Activated CD8-positive, alpha-beta memory T cell treated with anti-CD3 and anti-CD28 coated beads, Interleukin-2, amount 10 ng/mL, durations not matched to agents 7 days and 5 days (primary cell): ENCODE results near the gene YWHAB. TPM values are rescaled to one million over a fixed set of nuclear protein-coding genes. Genes with fewer than 3 reads are reported as not detected.

Experiments used
- ATAC-seq: fragments of 150-1000 bp; cut with Tn5 transposase; one replicate; pipeline ENCODE4 v1.10.0; 2021; ENCODE audit warnings: moderate library complexity
- CTCF ChIA-PET: fragments of 350-600 bp; sonication (Branson Sonifier 250); formaldehyde crosslinking; loops from one replicate; lab custom pipeline; 2021; ENCODE audit warnings: antibody characterized with exemption; lab: Charles Lee
- DNase-seq: peaks from one replicate; pipeline ENCODE4 v3.0.0-alpha.2; 2020
- H3K27ac Mint-ChIP-seq: one replicate; pipeline ENCODE4 v1.8.0; 2021; ENCODE audit warnings: mild to moderate bottlenecking, mixed read lengths
- H3K27me3 Mint-ChIP-seq: one replicate; pipeline ENCODE4 v1.8.0; 2021; ENCODE audit warnings: mixed read lengths
- H3K36me3 Mint-ChIP-seq: one replicate; pipeline ENCODE4 v1.8.0; 2021; ENCODE audit warnings: mild to moderate bottlenecking, mixed read lengths
- H3K4me1 Mint-ChIP-seq: one replicate; pipeline ENCODE4 v1.8.0; 2021; ENCODE audit warnings: mixed read lengths
- H3K4me3 Mint-ChIP-seq: one replicate; pipeline ENCODE4 v1.8.0; 2021; ENCODE audit warnings: mild to moderate bottlenecking, moderate library complexity, mixed read lengths
- H3K9me3 Mint-ChIP-seq: one replicate; pipeline ENCODE4 v1.8.0; 2022; ENCODE audit warnings: low read depth, mixed read lengths
- total RNA-seq, 2 experiments: library from RNA; stranded (reverse); gene quantifications; one replicate each; pipeline ENCODE4 v1.2.3, GENCODE V29; 2021

Gene YWHAB
- total RNA-seq, 2 experiments from 2014 or later: 198 to 252 TPM

GRCh38 chr20:44930517-44931168, 45.1 kb downstream of the YWHAB start:
- H3K9me3 Mint-ChIP-seq: no peaks in the 10 kb centered on the region
- no peak for DNase-seq
- peaks cover 13% of the 10 kb centered on the region for H3K36me3 Mint-ChIP-seq
- no peak for ATAC-seq
- H3K4me3 Mint-ChIP-seq: no peak overlapping the region
- no peak overlapping the region for H3K27ac Mint-ChIP-seq
- no peaks in the 10 kb centered on the region for H3K4me1 Mint-ChIP-seq
- no peaks in the 10 kb centered on the region for H3K27me3 Mint-ChIP-seq
- CTCF ChIA-PET: no interaction called here

DNA sequence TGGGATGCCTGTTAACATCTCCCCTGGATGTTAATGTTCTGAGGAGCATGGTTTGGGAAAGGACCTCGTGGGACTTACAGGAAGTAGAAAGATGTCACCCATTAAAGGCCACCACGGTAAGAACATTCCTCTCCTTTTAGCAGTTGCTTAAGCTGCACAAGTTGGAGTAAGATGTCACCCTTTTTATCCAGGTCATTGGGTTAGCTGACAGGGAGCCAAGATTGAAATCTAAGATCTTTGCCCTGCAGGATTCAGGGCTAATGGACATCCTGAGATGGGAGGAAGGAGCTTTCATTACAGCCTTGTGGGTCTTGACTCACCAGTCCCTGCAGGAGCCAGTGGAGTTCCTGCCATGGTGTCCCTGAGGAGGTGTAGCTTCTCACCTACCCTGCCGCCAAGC, 46.4 kb downstream of the YWHAB start:
- Mint-ChIP-seq H3K27ac (no peak overlapping the region), H3K4me3 (no peak overlapping the region), H3K4me1 (no peaks in the 10 kb centered on the region), H3K27me3 (no peaks in the 10 kb centered on the region), H3K36me3 (peaks cover 18% of the 10 kb centered on the region), H3K9me3 (no peaks in the 10 kb centered on the region)
- CTCF ChIA-PET: interaction anchor here (1.3 kb wide), 1 partner anchor 165 kb away, joined by 3 read pairs; no protein-coding TSS in a partner anchor
- DNase-seq (no peak), ATAC-seq (no peak)

DNA sequence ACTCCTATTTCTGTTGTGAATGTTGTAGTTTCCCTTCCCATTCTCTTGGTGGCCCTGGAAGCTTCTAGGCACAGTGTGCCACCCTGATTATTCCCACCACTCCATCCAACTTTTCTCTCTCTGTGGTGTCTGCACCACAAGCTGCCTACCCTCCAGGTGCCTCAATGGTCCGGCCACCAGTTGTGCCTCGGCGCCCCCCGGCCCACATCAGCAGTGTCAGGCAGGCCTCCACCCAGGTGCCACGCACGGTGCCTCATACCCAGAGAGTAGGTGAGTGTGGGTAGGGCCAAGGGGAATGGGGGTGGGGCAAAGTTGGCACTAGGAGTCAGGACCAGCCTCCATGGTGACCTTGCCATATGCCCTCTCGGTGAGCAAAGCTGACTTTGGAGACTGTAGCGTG, 47.4 kb downstream of the YWHAB start:
- peaks cover 22% of the 10 kb centered on the region for H3K36me3 Mint-ChIP-seq
- no peaks in the 10 kb centered on the region for H3K4me1 Mint-ChIP-seq
- H3K27ac Mint-ChIP-seq: no peak overlapping the region
- no peaks in the 10 kb centered on the region for H3K9me3 Mint-ChIP-seq
- H3K4me3 Mint-ChIP-seq: no peak overlapping the region
- no peak for DNase-seq
- no peaks in the 10 kb centered on the region for H3K27me3 Mint-ChIP-seq
- CTCF ChIA-PET: interaction anchor here (1.3 kb wide), 1 partner anchor 164 kb away, joined by 3 read pairs; no protein-coding TSS in a partner anchor
- no peak for ATAC-seq

DNA sequence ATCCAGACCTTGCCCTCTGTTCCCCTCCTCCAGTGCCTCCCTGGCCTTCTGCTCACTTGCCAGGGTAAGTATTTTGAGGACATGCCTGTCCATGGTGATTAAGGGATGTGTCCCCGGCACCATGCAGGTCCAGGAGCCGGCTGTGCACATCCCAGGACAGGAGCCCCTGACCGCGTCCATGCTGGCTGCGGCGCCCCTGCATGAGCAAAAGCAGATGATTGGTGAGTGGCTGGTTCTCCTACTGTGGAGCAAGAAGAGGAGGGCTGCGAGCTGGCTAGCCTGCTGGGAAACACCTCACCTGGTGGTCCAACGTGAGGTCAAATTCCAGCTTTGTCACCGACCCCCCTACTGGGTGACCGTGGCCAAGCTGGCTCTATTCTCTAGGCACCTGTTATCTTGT, 51.0 kb downstream of the YWHAB start:
- no peaks in the 10 kb centered on the region for H3K9me3 Mint-ChIP-seq
- no peaks in the 10 kb centered on the region for H3K4me1 Mint-ChIP-seq
- peaks cover 24% of the 10 kb centered on the region for H3K36me3 Mint-ChIP-seq
- H3K4me3 Mint-ChIP-seq: no peak overlapping the region
- DNase-seq (no peak), ATAC-seq (no peak)
- CTCF ChIA-PET: interaction anchor here (1.1 to 1.6 kb wide), 2 partner anchors 10 to 15 kb away, joined by 3 to 4 read pairs; no protein-coding TSS in a partner anchor
- no peak overlapping the region for H3K27ac Mint-ChIP-seq
- no peaks in the 10 kb centered on the region for H3K27me3 Mint-ChIP-seq

GRCh38 chr20:44938637-44939036, 53.1 kb downstream of the YWHAB start:
- Mint-ChIP-seq H3K9me3 (no peaks in the 10 kb centered on the region), H3K27ac (no peak overlapping the region), H3K27me3 (no peaks in the 10 kb centered on the region), H3K36me3 (peaks cover 27% of the 10 kb centered on the region), H3K4me1 (no peaks in the 10 kb centered on the region), H3K4me3 (no peak overlapping the region)
- DNase-seq: no peak
- no peak for ATAC-seq
- CTCF ChIA-PET: interaction anchor here (1.4 to 1.5 kb wide), 2 partner anchors 10 to 21 kb away, joined by 3 to 5 read pairs; no protein-coding TSS in a partner anchor

GRCh38 chr20:44941120-44941691, 55.7 kb downstream of the YWHAB start:
- Mint-ChIP-seq H3K4me1 (peaks cover 2% of the 10 kb centered on the region), H3K27ac (no peak overlapping the region), H3K4me3 (no peak overlapping the region), H3K9me3 (no peaks in the 10 kb centered on the region), H3K27me3 (no peaks in the 10 kb centered on the region), H3K36me3 (peaks cover 40% of the 10 kb centered on the region)
- DNase-seq (no peak), ATAC-seq (no peak)
- CTCF ChIA-PET: interaction anchor here (0.9 to 1.3 kb wide), 6 partner anchors 8 to 154 kb away, joined by 3 to 4 read pairs (median 4); partner anchors contain the start of gene PABPC1L

- Mint-ChIP-seq H3K27ac (peak overlapping the region; percentile 34), H3K9me3 (no peaks in the 10 kb centered on the region), H3K36me3 (peaks cover 37% of the 10 kb centered on the region), H3K27me3 (no peaks in the 10 kb centered on the region), H3K4me1 (peaks cover 3% of the 10 kb centered on the region), H3K4me3 (no peak overlapping the region)
- CTCF ChIA-PET: interaction anchor here (0.8 to 1.2 kb wide), 3 partner anchors 102 to 351 kb away, joined by 3 read pairs; no protein-coding TSS in a partner anchor
- no peak for ATAC-seq
- no peak for DNase-seq
These were observed 56.9 kb downstream of the YWHAB start for GRCh38 chr20:44942264-44942973.

DNA sequence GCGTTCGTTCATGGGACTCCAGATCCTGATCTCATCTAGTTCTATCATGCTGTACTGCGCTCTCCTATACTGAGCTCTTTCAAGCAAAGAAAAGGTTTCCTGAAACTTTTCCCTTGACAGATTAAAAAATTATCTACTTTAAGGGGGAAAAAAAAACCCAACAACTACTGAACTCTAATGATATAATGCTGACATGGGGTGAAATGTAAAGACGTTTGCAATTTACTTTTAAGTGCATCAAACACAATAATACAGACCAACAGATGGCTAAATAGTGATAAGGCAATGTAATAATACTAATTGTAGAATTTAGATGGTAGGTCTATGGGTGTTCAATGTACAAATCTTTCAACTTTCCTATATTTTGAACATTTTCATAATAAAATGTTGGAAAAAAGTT, 58.3 kb downstream of the YWHAB start:
- Mint-ChIP-seq H3K36me3 (peaks cover 44% of the 10 kb centered on the region), H3K27me3 (no peaks in the 10 kb centered on the region), H3K9me3 (no peaks in the 10 kb centered on the region), H3K4me1 (peaks cover 3% of the 10 kb centered on the region), H3K27ac (no peak overlapping the region), H3K4me3 (no peak overlapping the region)
- no peak for DNase-seq
- ATAC-seq: no peak
- CTCF ChIA-PET: interaction anchor here (1.1 to 1.2 kb wide), 2 partner anchors 152 to 350 kb away, joined by 3 read pairs; no protein-coding TSS in a partner anchor

GRCh38 chr20:44945261-44945660, 59.8 kb downstream of the YWHAB start:
- Mint-ChIP-seq H3K9me3 (no peaks in the 10 kb centered on the region), H3K27me3 (no peaks in the 10 kb centered on the region), H3K36me3 (peaks cover 49% of the 10 kb centered on the region), H3K4me1 (peaks cover 3% of the 10 kb centered on the region), H3K4me3 (no peak overlapping the region), H3K27ac (no peak overlapping the region)
- CTCF ChIA-PET: no interaction called here
- ATAC-seq (no peak), DNase-seq (no peak)

- Mint-ChIP-seq H3K4me3 (no peak overlapping the region), H3K36me3 (peaks cover 52% of the 10 kb centered on the region), H3K27me3 (no peaks in the 10 kb centered on the region), H3K9me3 (no peaks in the 10 kb centered on the region), H3K27ac (no peak overlapping the region), H3K4me1 (peaks cover 3% of the 10 kb centered on the region)
- ATAC-seq (no peak), DNase-seq (no peak)
- CTCF ChIA-PET: interaction anchor here (1.2 to 1.9 kb wide), 3 partner anchors 10 to 35 kb away, joined by 3 to 5 read pairs (median 5); partner anchors contain the start of gene TOMM34
These were observed 60.9 kb downstream of the YWHAB start for GRCh38 chr20:44946271-44946852.

- no peak overlapping the region for H3K4me3 Mint-ChIP-seq
- no peak for ATAC-seq
- peaks cover 59% of the 10 kb centered on the region for H3K36me3 Mint-ChIP-seq
- H3K27me3 Mint-ChIP-seq: no peaks in the 10 kb centered on the region
- no peak overlapping the region for H3K27ac Mint-ChIP-seq
- H3K4me1 Mint-ChIP-seq: peaks cover 3% of the 10 kb centered on the region
- no peaks in the 10 kb centered on the region for H3K9me3 Mint-ChIP-seq
- no peak for DNase-seq
- CTCF ChIA-PET: interaction anchor here (1.5 kb wide), 1 partner anchor 10 kb away, joined by 5 read pairs; no protein-coding TSS in a partner anchor
These were observed 62.6 kb downstream of the YWHAB start for GRCh38 chr20:44948107-44948506.

DNA sequence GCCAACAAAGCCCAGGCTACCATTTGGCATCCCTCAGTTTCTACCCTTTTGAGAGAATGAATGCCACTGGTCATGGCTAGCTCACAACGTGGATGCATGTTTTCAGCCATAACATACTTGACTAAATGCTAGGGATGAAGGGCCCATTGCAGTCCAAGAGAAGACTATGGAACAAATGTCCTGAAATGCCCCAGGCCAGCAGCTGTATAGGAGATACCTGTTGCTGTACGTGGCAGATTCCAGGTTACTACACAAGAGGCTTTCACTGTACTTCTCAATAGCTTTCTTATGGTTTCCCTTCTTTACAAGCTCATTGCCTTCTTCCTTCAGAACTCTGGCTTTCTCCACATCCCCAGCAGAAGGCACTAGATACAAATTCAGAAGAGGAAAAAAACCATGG, 63.0 kb downstream of the YWHAB start:
- H3K4me1 Mint-ChIP-seq: peaks cover 5% of the 10 kb centered on the region
- no peak overlapping the region for H3K27ac Mint-ChIP-seq
- ATAC-seq: no peak
- H3K4me3 Mint-ChIP-seq: no peak overlapping the region
- CTCF ChIA-PET: interaction anchor here (1.5 kb wide), 1 partner anchor 10 kb away, joined by 5 read pairs; no protein-coding TSS in a partner anchor
- peaks cover 62% of the 10 kb centered on the region for H3K36me3 Mint-ChIP-seq
- H3K9me3 Mint-ChIP-seq: no peaks in the 10 kb centered on the region
- no peak for DNase-seq
- no peaks in the 10 kb centered on the region for H3K27me3 Mint-ChIP-seq

DNA sequence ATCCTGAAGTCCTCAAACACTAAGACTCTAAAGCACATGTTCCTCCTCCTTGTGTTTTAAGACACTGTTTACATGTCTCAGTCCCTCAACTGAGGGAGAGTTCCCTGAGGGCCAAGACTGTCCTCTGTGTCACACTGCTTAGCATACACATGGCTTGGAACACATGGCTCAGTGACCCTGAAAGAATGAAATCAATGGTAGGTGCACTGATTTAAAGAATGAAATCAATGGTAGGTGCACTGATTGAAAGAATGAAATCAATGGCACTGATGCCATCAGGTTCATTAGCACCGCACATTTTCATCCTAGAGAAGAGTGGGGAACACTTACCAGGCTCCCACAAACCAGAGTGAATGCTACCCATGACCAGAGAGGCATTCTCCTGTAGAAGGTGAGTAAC, 64.9 kb downstream of the YWHAB start:
- H3K27me3 Mint-ChIP-seq: no peaks in the 10 kb centered on the region
- peak overlapping the region; percentile 1 for H3K27ac Mint-ChIP-seq
- DNase-seq (no peak), ATAC-seq (no peak)
- peaks cover 64% of the 10 kb centered on the region for H3K36me3 Mint-ChIP-seq
- CTCF ChIA-PET: interaction anchor here (1.3 to 2.6 kb wide), 3 partner anchors 9 to 16 kb away, joined by 3 to 6 read pairs (median 4); partner anchors contain the start of gene STK4
- no peaks in the 10 kb centered on the region for H3K9me3 Mint-ChIP-seq
- H3K4me1 Mint-ChIP-seq: peaks cover 3% of the 10 kb centered on the region
- H3K4me3 Mint-ChIP-seq: no peak overlapping the region
